SK-N-SH treated with all-trans-retinoic acid at 6 μM for 48 hours (cell line): ENCODE results near the gene SAC3D1.

Source experiments
- ATAC-seq: fragments of 200-7000 bp; cut with Tn5 transposase; 3 replicates; pipeline ENCODE4 v1.9.1; 2020; ENCODE audit warnings: mild to moderate bottlenecking, moderate library complexity
- ARNTL ChIP-seq: fragments of 450-650 bp; formaldehyde crosslinking; IDR thresholded peaks from 2 replicates; pipeline ENCODE4 v1.5.0; 2020; ENCODE audit warnings: low read depth, mild to moderate bottlenecking, moderate library complexity, borderline replicate concordance
- BACH2 ChIP-seq: fragments of 250-450 bp; sonication (Bioruptor Pico); IDR thresholded peaks from 2 replicates; pipeline ENCODE4 v1.9.0; 2021; ENCODE audit warnings: mild to moderate bottlenecking, borderline replicate concordance
- CSRNP3 ChIP-seq: fragments of 250-450 bp; sonication (Bioruptor Pico); IDR thresholded peaks from 2 replicates; pipeline ENCODE4 v1.5.1; 2021; ENCODE audit warnings: mild to moderate bottlenecking, moderate library complexity
- ESRRG ChIP-seq: fragments of 250-450 bp; sonication (Bioruptor Pico); IDR thresholded peaks from 2 replicates; pipeline ENCODE4 v1.6.1; 2021; ENCODE audit warnings: mild to moderate bottlenecking
- GLIS3 ChIP-seq: fragments of 250-450 bp; sonication (Bioruptor Pico); IDR thresholded peaks from 2 replicates; pipeline ENCODE4 v1.5.0; 2020; ENCODE audit warnings: mild to moderate bottlenecking, moderate library complexity
- ISL1 ChIP-seq: fragments of 250-450 bp; sonication (Bioruptor Pico); IDR thresholded peaks from 2 replicates; pipeline ENCODE4 v2.1.2; 2022; ENCODE audit warnings: mild to moderate bottlenecking, moderate library complexity
- PATZ1 ChIP-seq: fragments of 250-450 bp; sonication (Bioruptor Pico); IDR thresholded peaks from 2 replicates; pipeline ENCODE4 v1.8.0; 2020; ENCODE audit warnings: mild to moderate bottlenecking, moderate library complexity, borderline replicate concordance
- SNAI2 ChIP-seq: fragments of 250-450 bp; sonication (Bioruptor Pico); IDR thresholded peaks from 2 replicates; pipeline ENCODE4 v1.5.0; 2020; ENCODE audit warnings: mild to moderate bottlenecking, moderate library complexity
- TCF4 ChIP-seq: fragments of 250-450 bp; sonication (Bioruptor Pico); IDR thresholded peaks from 2 replicates; pipeline ENCODE4 v1.8.0; 2021; ENCODE audit warnings: mild to moderate bottlenecking, moderate library complexity, borderline replicate concordance
- TOX ChIP-seq: fragments of 250-450 bp; sonication (Bioruptor Pico); IDR thresholded peaks from 2 replicates; pipeline ENCODE4 v1.8.0; 2021; ENCODE audit warnings: mild to moderate bottlenecking, moderate library complexity, borderline replicate concordance
- ZC3H10 ChIP-seq: fragments of 250-450 bp; sonication (Bioruptor Pico); IDR thresholded peaks from 2 replicates; pipeline ENCODE4 v1.5.1; 2021; ENCODE audit warnings: mild to moderate bottlenecking, moderate library complexity
- ZFP3 ChIP-seq: fragments of 250-450 bp; sonication (Bioruptor Pico); IDR thresholded peaks from 2 replicates; pipeline ENCODE4 v1.5.0; 2020; ENCODE audit warnings: mild to moderate bottlenecking, moderate library complexity
- ZFP30 ChIP-seq: fragments of 450-650 bp; formaldehyde crosslinking; IDR thresholded peaks from 2 replicates; pipeline ENCODE4 v1.5.0; 2022; ENCODE audit warnings: mild to moderate bottlenecking, moderate library complexity
- ZNF565 ChIP-seq: fragments of 450-650 bp; formaldehyde crosslinking; conservative IDR thresholded peaks from 2 replicates; pipeline ENCODE4 v1.5.0; 2020; ENCODE audit warnings: low read depth, mild to moderate bottlenecking, moderate library complexity
- ZNF70 ChIP-seq: fragments of 450-650 bp; formaldehyde crosslinking; IDR thresholded peaks from 2 replicates; pipeline ENCODE4 v1.5.0; 2020; ENCODE audit warnings: mild to moderate bottlenecking, moderate library complexity
- TF ChIP-seq, protein P1 (sequence below): fragments of 250-450 bp; sonication (Bioruptor Pico); IDR thresholded peaks from 2 replicates; pipeline ENCODE4 v1.5.0; 2020; ENCODE audit warnings: mild to moderate bottlenecking, moderate library complexity
- TF ChIP-seq, protein P2 (sequence below): fragments of 250-450 bp; sonication (Bioruptor Pico); IDR thresholded peaks from 2 replicates; pipeline ENCODE4 v1.8.0; 2021; ENCODE audit warnings: low read depth, mild to moderate bottlenecking, moderate library complexity, borderline replicate concordance
- TF ChIP-seq, protein P3 (sequence below): fragments of 250-450 bp; sonication (Bioruptor Pico); IDR thresholded peaks from 2 replicates; pipeline ENCODE4 v1.5.1; 2020; ENCODE audit warnings: low read depth, mild to moderate bottlenecking, moderate library complexity

The SAC3D1 gene

DNA sequence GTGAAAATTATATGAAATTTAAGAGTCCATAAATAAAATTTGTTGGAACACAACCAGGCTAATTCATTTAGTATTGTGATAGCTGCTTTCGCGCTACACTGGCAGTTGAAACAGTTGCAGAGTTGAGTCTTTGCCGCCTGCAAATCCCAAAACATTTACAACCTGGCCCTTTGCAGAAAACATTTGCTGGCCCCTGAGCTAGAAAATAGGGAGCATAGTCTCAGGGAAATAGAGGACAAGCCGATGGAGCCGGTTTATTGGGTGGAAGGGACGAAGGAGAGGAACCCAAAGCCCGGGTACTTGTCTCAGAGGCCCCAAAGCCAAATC lies 527 bp upstream of the SAC3D1 start (continued):
- TF ChIP-seq PATZ1 (CRISPR knock-in tag), result no peak
- TF ChIP-seq ZC3H10 (CRISPR knock-in tag), result no peak
- no peak for TF ChIP-seq ZFP3 (CRISPR knock-in tag)
- no peak for TF ChIP-seq ZNF565
- no peak for TF ChIP-seq ISL1 (CRISPR knock-in tag)
- TF ChIP-seq ZFP30 (CRISPR knock-in tag), result no peak
- no peak for TF ChIP-seq ESRRG (CRISPR knock-in tag)

DNA sequence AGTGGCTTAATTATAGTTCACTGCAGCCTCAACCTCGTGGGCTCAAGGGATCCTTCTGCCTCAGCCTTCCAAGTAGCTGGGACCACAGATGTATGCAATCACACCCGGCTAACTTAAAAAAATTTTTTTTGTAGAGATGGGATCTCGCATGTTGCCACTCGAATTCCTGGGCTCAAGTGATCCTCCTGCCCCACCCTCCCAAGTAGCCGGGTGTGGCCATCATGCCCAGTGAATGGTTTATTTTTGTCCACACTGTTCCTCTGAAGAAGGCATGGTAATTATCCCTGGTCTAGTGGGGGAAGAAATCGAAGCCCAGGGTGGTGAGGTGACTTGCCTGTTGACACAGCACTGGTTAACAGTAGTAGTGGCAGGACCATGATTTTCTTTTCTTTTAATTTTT lies 1.9 kb downstream of the SAC3D1 start:
- no peak for ATAC-seq
- TF ChIP-seq ZNF70 (CRISPR knock-in tag) (no peak), ZNF565 (no peak), SNAI2 (no peak), GLIS3 (CRISPR knock-in tag) (no peak), ZC3H10 (CRISPR knock-in tag) (no peak), TCF4 (CRISPR knock-in tag) (no peak), ISL1 (CRISPR knock-in tag) (no peak), TOX (CRISPR knock-in tag) (no peak)
- TF ChIP-seq, protein P1, sequence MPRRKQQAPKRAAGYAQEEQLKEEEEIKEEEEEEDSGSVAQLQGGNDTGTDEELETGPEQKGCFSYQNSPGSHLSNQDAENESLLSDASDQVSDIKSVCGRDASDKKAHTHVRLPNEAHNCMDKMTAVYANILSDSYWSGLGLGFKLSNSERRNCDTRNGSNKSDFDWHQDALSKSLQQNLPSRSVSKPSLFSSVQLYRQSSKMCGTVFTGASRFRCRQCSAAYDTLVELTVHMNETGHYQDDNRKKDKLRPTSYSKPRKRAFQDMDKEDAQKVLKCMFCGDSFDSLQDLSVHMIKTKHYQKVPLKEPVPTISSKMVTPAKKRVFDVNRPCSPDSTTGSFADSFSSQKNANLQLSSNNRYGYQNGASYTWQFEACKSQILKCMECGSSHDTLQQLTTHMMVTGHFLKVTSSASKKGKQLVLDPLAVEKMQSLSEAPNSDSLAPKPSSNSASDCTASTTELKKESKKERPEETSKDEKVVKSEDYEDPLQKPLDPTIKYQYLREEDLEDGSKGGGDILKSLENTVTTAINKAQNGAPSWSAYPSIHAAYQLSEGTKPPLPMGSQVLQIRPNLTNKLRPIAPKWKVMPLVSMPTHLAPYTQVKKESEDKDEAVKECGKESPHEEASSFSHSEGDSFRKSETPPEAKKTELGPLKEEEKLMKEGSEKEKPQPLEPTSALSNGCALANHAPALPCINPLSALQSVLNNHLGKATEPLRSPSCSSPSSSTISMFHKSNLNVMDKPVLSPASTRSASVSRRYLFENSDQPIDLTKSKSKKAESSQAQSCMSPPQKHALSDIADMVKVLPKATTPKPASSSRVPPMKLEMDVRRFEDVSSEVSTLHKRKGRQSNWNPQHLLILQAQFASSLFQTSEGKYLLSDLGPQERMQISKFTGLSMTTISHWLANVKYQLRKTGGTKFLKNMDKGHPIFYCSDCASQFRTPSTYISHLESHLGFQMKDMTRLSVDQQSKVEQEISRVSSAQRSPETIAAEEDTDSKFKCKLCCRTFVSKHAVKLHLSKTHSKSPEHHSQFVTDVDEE (CRISPR knock-in tag), result no peak
- TF ChIP-seq, protein P2, sequence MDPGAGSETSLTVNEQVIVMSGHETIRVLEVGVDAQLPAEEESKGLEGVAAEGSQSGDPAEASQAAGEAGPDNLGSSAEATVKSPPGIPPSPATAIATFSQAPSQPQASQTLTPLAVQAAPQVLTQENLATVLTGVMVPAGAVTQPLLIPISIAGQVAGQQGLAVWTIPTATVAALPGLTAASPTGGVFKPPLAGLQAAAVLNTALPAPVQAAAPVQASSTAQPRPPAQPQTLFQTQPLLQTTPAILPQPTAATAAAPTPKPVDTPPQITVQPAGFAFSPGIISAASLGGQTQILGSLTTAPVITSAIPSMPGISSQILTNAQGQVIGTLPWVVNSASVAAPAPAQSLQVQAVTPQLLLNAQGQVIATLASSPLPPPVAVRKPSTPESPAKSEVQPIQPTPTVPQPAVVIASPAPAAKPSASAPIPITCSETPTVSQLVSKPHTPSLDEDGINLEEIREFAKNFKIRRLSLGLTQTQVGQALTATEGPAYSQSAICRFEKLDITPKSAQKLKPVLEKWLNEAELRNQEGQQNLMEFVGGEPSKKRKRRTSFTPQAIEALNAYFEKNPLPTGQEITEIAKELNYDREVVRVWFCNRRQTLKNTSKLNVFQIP, result no peak
- TF ChIP-seq, protein P3, sequence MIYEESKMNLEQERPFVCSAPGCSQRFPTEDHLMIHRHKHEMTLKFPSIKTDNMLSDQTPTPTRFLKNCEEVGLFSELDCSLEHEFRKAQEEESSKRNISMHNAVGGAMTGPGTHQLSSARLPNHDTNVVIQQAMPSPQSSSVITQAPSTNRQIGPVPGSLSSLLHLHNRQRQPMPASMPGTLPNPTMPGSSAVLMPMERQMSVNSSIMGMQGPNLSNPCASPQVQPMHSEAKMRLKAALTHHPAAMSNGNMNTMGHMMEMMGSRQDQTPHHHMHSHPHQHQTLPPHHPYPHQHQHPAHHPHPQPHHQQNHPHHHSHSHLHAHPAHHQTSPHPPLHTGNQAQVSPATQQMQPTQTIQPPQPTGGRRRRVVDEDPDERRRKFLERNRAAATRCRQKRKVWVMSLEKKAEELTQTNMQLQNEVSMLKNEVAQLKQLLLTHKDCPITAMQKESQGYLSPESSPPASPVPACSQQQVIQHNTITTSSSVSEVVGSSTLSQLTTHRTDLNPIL, result no peak

DNA sequence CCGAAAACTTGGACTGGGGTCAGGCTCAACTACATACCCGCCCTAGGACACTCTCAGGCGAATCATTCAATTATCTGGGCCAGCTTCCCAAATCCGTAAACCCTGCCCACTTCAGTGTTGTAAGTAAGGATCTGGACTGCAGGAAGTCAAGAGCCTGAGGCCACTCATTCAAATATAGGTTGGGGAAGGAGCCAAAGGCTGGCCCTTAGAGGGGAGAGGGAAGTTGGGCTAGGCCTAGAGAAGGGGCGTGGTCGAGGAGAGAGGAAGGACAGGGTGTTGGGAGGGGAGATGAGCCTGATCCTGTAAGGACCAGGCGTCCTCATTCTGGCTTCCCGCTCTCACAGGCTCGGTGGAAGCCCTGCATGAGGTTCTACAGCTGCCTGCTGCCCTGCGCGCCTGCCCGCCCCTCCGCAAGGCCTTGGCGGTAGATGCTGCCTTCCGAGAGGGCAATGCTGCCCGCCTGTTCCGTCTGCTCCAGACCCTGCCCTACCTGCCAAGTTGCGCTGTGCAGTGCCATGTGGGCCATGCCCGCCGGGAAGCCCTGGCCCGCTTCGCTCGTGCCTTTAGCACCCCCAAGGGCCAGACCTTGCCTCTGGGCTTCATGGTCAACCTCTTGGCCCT lies 3.0 kb downstream of the SAC3D1 start:
- ATAC-seq, result no peak

More for the DNA sequence above, 3.0 kb downstream of the SAC3D1 start:
- TF ChIP-seq ARNTL (CRISPR knock-in tag) (no peak), ESRRG (CRISPR knock-in tag) (no peak), BACH2 (no peak), TOX (CRISPR knock-in tag) (no peak), ZNF70 (CRISPR knock-in tag) (no peak), CSRNP3 (CRISPR knock-in tag) (no peak)
- TF ChIP-seq, protein P2, result no peak
- TF ChIP-seq, protein P1 (CRISPR knock-in tag), result no peak
